ENCODE results near the gene TAF1D.

TAF1D gene

DNA sequence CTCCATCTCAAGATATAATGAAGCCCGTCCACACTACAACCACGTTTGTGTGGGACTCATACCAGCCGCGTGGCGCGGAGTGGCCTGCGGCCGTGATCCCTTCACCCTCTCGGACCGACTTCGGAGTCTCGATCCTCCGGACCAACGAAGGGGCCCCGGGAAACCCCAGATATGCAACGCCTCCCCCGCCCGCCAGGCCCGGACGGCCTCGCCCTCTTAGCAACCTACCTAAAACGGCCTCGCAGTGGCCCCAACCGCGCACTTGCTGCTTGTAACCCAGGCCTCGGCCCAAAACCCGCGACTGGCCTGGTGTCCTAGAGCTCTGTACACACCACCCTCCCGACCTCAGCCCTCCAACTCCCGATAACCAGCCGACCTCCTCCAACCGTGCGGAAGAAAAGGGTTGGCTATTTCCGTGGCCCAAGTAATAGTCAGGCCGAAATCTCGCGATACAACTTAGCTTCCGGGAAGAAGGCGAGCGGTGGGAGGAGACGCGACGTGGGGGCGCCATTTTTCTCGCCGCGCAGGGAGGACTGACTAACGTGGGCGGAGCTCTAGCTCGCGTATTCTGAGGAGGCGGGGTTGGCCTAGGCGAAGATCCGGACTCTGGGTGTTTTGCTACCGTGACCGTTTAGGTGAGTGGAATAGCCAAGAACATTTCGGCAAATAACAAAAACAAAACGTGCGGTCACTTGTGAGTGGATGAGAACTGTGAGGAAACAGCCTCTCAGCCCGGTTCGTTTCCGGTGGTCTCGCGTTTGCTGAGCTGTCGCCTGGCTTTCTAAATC lies at the start of gene TAF1D, which contains the start of gene C11orf54:
Gene TAF1D (minus strand): TSS at position 402 of the 788 bp plus-strand sequence. CDS start 2,191 bp downstream, outside the sequence.
Gene C11orf54 (plus strand): TSS at position 579 of the 788 bp plus-strand sequence. CDS start 5,722 bp downstream, outside the sequence.
- no peak for TF ChIP-seq CTCF (IDR thresholded peaks at IDR 0.05)
- peaks cover 41% of the 10 kb centered on the region for H3K36me3 ChIP-seq
- H3K4me1 ChIP-seq (ENCODE audit: control insufficient read depth in 1 of 2, insufficient read depth in 1 of 2, low read depth in 1 of 2, low read length in 1 of 2), result peaks cover 31 to 38% of the 10 kb centered on the region in 2 experiments
- H3K4me3 ChIP-seq (ENCODE audit: low read depth in 1 of 2, low read length in 1 of 2), result peak within 1 kb of the TSS; percentile 95 to 97
- H3K9me3 ChIP-seq, result no peaks in the 10 kb centered on the region
- H3K27me3 ChIP-seq, result no peaks in the 10 kb centered on the region
- peak within 1 kb of the TSS; percentile 93 for H3K27ac ChIP-seq

GRCh38 chr11:93784935-93785360 lies 43.7 kb upstream of the TAF1D start:
- peaks cover 11% of the 10 kb centered on the region for H3K36me3 ChIP-seq
- H3K27me3 ChIP-seq, result no peaks in the 10 kb centered on the region
- H3K4me1 ChIP-seq (ENCODE audit: control insufficient read depth in 1 of 2, insufficient read depth in 1 of 2, low read depth in 1 of 2, low read length in 1 of 2), result peaks cover 24 to 27% of the 10 kb centered on the region in 2 experiments
- peak overlapping the region; percentile 90 to 95 for H3K4me3 ChIP-seq (ENCODE audit: low read depth in 1 of 2, low read length in 1 of 2)
- peak overlapping the region; percentile 92 for H3K27ac ChIP-seq
- no peaks in the 10 kb centered on the region for H3K9me3 ChIP-seq
- TF ChIP-seq CTCF (IDR thresholded peaks at IDR 0.05), result no peak

- Histone ChIP-seq H3K9me3 (no peaks in the 10 kb centered on the region), H3K27me3 (no peaks in the 10 kb centered on the region), H3K27ac (peak within 1 kb of the TSS; percentile 92), H3K4me1 (ENCODE audit: control insufficient read depth in 1 of 2, insufficient read depth in 1 of 2, low read depth in 1 of 2, low read length in 1 of 2) (peaks cover 24 to 27% of the 10 kb centered on the region in 2 experiments), H3K4me3 (ENCODE audit: low read depth in 1 of 2, low read length in 1 of 2) (peak within 1 kb of the TSS; percentile 90 to 95), H3K36me3 (peaks cover 9% of the 10 kb centered on the region)
- peak; percentile 41 for TF ChIP-seq CTCF (IDR thresholded peaks at IDR 0.05)
Measured at GRCh38 chr11:93784145-93784934, 43.0 kb upstream of the TAF1D start, which contains the start of gene MED17. Gene MED17, plus strand, starts transcription at chr11:93784282. Its CDS starts 232 bp downstream, at chr11:93784514.

DNA sequence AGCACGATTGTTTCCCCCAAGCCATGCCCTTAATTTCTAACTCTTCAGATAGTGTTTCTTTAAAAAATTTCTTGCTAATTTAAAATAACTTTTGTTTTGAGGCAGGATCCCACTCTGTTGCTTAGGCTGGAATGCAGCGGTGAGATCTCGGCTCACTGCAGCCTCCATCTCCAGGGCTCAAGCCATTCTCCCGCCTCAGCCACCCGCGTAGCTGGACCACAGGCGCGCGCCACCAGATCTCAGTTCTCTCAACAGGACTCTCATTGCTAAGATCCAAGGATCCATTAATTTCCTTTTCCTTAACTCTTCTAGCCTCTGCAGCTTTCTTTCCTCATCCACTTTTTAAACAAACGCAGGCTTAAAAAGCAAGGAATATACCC lies 42.5 kb upstream of the TAF1D start:
- Histone ChIP-seq H3K27ac (peak overlapping the region; percentile 92), H3K36me3 (peaks cover 9% of the 10 kb centered on the region), H3K4me1 (ENCODE audit: control insufficient read depth in 1 of 2, insufficient read depth in 1 of 2, low read depth in 1 of 2, low read length in 1 of 2) (peaks cover 24 to 27% of the 10 kb centered on the region in 2 experiments), H3K9me3 (no peaks in the 10 kb centered on the region), H3K27me3 (no peaks in the 10 kb centered on the region), H3K4me3 (ENCODE audit: low read depth in 1 of 2, low read length in 1 of 2) (peak overlapping the region; percentile 90 to 95)
- no peak for TF ChIP-seq CTCF (IDR thresholded peaks at IDR 0.05)

- Histone ChIP-seq H3K4me3 (ENCODE audit: low read depth in 1 of 2, low read length in 1 of 2) (peak overlapping the region; percentile 90 to 95), H3K27ac (no peak overlapping the region), H3K27me3 (no peaks in the 10 kb centered on the region), H3K9me3 (no peaks in the 10 kb centered on the region), H3K36me3 (peaks cover 9% of the 10 kb centered on the region), H3K4me1 (ENCODE audit: control insufficient read depth in 1 of 2, insufficient read depth in 1 of 2, low read depth in 1 of 2, low read length in 1 of 2) (peaks cover 24 to 27% of the 10 kb centered on the region in 2 experiments)
- no peak for TF ChIP-seq CTCF (IDR thresholded peaks at IDR 0.05)
Measured at GRCh38 chr11:93783362-93783761, 42.1 kb upstream of the TAF1D start.

Data from neutrophil (primary cell).